Parathyroid adenoma (tissue), 2 donors: ENCODE results near the gene CAMTA1.

ENCODE experiments used
- H2AFZ ChIP-seq: fragments of 300-600 bp; sonication (generic); one replicate; pipeline ENCODE4 v1.7.0; 2017; ENCODE audit warnings: antibody characterized with exemption, mild to moderate bottlenecking
- H3K27ac ChIP-seq: fragments of 300-600 bp; sonication (generic); one replicate; pipeline ENCODE4 v1.7.0; 2017
- H3K27me3 ChIP-seq: fragments of 300-600 bp; sonication (generic); one replicate; pipeline ENCODE4 v1.7.0; 2017; ENCODE audit warnings: low read length; ENCODE audit not compliant: control insufficient read depth, insufficient read depth
- H3K36me3 ChIP-seq: fragments of 300-600 bp; sonication (generic); one replicate; pipeline ENCODE4 v1.7.0; 2017; ENCODE audit warnings: low read length; ENCODE audit not compliant: control insufficient read depth, insufficient read depth
- H3K4me1 ChIP-seq: fragments of 300-600 bp; sonication (generic); one replicate; pipeline ENCODE4 v1.7.0; 2017; ENCODE audit warnings: control low read depth
- H3K4me2 ChIP-seq: fragments of 300-600 bp; sonication (generic); one replicate; pipeline ENCODE4 v1.7.0; 2017; ENCODE audit warnings: low read length
- H3K4me3 ChIP-seq: fragments of 300-600 bp; sonication (generic); one replicate; pipeline ENCODE4 v1.7.0; 2017; ENCODE audit warnings: low read depth, low read length
- H3K79me2 ChIP-seq: fragments of 300-600 bp; sonication (generic); one replicate; pipeline ENCODE4 v1.7.0; 2017; ENCODE audit warnings: control low read depth
- H3K9ac ChIP-seq: fragments of 300-600 bp; sonication (generic); one replicate; pipeline ENCODE4 v1.7.0; 2017; ENCODE audit warnings: mild to moderate bottlenecking
- H3K9me3 ChIP-seq: fragments of 300-600 bp; sonication (generic); one replicate; pipeline ENCODE4 v1.7.0; 2017; ENCODE audit warnings: low read length; ENCODE audit not compliant: control insufficient read depth
- TF ChIP-seq, protein P1 (sequence below): fragments of 300-600 bp; sonication (generic); IDR thresholded peaks from one replicate; pipeline ENCODE4 v1.7.0; 2017; ENCODE audit warnings: antibody characterized with exemption, mild to moderate bottlenecking
- donor health status: primary hyperparathyroidism.

CAMTA1 gene

DNA sequence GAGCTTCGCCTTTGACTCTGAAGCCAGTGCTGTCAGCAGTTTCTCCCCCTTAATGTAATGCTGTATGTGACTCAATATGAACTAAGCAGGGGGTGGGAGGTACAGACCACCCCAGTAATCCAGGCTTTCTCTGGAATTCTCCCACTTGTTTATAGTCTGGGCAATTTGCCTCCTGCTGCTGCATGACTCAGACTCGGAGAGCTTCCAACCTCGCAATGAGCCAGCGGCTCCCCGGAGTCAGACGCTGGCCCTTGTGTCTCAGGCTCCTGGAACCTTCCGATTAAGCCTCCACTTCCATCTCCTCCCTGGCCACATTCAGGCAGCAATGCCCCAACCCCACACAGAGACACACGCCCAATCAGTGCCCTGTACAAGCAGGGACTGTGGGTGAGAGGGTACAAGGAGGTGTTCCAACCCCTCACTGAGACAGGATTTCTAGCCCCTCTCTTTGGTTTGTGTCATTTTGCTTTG lies 514.1 kb downstream of the CAMTA1 start:
- H3K9me3 ChIP-seq, result no peaks in the 10 kb centered on the region
- TF ChIP-seq, protein P1, sequence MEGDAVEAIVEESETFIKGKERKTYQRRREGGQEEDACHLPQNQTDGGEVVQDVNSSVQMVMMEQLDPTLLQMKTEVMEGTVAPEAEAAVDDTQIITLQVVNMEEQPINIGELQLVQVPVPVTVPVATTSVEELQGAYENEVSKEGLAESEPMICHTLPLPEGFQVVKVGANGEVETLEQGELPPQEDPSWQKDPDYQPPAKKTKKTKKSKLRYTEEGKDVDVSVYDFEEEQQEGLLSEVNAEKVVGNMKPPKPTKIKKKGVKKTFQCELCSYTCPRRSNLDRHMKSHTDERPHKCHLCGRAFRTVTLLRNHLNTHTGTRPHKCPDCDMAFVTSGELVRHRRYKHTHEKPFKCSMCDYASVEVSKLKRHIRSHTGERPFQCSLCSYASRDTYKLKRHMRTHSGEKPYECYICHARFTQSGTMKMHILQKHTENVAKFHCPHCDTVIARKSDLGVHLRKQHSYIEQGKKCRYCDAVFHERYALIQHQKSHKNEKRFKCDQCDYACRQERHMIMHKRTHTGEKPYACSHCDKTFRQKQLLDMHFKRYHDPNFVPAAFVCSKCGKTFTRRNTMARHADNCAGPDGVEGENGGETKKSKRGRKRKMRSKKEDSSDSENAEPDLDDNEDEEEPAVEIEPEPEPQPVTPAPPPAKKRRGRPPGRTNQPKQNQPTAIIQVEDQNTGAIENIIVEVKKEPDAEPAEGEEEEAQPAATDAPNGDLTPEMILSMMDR, result no peak
- no peaks in the 10 kb centered on the region for H3K4me1 ChIP-seq
- no peaks in the 10 kb centered on the region for H3K79me2 ChIP-seq
- H3K9ac ChIP-seq, result no peak overlapping the region
- no peak overlapping the region for H3K27ac ChIP-seq
- no peak overlapping the region for H3K4me2 ChIP-seq
- no peaks in the 10 kb centered on the region for H3K36me3 ChIP-seq
- H3K4me3 ChIP-seq, result no peak overlapping the region
- H3K27me3 ChIP-seq, result no peaks in the 10 kb centered on the region
- no peak overlapping the region for H2AFZ ChIP-seq

- TF ChIP-seq, protein P1, result no peak
- Histone ChIP-seq H3K27ac (no peak overlapping the region), H3K4me3 (no peak overlapping the region), H3K27me3 (no peaks in the 10 kb centered on the region), H3K4me1 (no peaks in the 10 kb centered on the region), H3K4me2 (no peak overlapping the region), H3K9ac (no peak overlapping the region), H3K79me2 (no peaks in the 10 kb centered on the region), H3K36me3 (no peaks in the 10 kb centered on the region), H2AFZ (no peak overlapping the region), H3K9me3 (no peaks in the 10 kb centered on the region)
Measured at GRCh38 chr1:7299994-7300393, 514.7 kb downstream of the CAMTA1 start.

DNA sequence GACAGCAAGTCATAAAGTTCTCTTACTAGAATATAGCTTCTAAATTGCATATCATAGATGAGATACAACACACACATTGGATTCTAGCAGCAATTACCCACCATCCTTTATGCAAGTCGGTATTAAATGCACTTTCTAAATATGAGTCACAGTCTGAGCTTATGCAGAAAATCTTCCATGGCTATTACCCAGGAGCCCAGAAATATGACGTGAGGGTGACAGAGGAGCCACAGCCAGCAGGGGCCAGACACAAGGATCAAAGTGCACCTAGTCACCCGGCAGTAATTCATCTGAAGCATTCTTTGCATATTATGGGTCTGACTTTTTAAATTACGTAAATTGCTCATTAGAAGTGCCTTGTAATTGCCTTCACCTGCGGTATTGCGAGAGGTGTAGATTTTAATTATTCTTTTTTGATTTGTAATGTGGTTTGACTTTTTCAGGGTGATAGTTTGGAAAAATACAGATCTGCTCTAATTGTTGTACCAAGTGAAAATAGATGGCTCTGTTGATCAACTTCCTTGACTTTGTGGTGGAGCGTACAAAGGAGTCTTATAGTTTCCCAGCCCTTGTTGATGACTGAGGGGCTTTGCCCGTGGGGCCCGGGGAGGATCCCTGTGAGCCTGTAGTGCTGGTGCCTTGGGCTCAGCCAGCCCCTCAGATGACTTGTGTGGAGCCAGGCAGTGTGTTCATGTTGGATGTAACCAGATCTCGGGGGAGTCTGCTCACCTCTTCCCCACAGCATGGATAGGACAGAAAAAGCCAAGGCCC lies 515.8 kb downstream of the CAMTA1 start:
- TF ChIP-seq, protein P1, result no peak
- Histone ChIP-seq H3K9me3 (no peaks in the 10 kb centered on the region), H3K4me3 (no peak overlapping the region), H3K4me2 (no peak overlapping the region), H2AFZ (no peak overlapping the region), H3K79me2 (no peaks in the 10 kb centered on the region), H3K27me3 (no peaks in the 10 kb centered on the region), H3K27ac (no peak overlapping the region), H3K4me1 (no peaks in the 10 kb centered on the region), H3K36me3 (no peaks in the 10 kb centered on the region), H3K9ac (no peak overlapping the region)

GRCh38 chr1:7301664-7301981 lies 516.4 kb downstream of the CAMTA1 start:
- TF ChIP-seq, protein P1, result no peak
- Histone ChIP-seq H3K4me2 (no peak overlapping the region), H3K79me2 (no peaks in the 10 kb centered on the region), H3K27ac (no peak overlapping the region), H3K27me3 (no peaks in the 10 kb centered on the region), H3K36me3 (no peaks in the 10 kb centered on the region), H3K9me3 (no peaks in the 10 kb centered on the region), H2AFZ (no peak overlapping the region), H3K9ac (no peak overlapping the region), H3K4me3 (no peak overlapping the region), H3K4me1 (no peaks in the 10 kb centered on the region)

GRCh38 chr1:7302126-7302525 lies 516.9 kb downstream of the CAMTA1 start:
- TF ChIP-seq, protein P1, result no peak
- Histone ChIP-seq H2AFZ (no peak overlapping the region), H3K4me2 (no peak overlapping the region), H3K27ac (no peak overlapping the region), H3K9ac (no peak overlapping the region), H3K36me3 (no peaks in the 10 kb centered on the region), H3K9me3 (no peaks in the 10 kb centered on the region), H3K4me3 (no peak overlapping the region), H3K4me1 (no peaks in the 10 kb centered on the region), H3K27me3 (no peaks in the 10 kb centered on the region), H3K79me2 (no peaks in the 10 kb centered on the region)
